ENCODE data around the gene ZNF724.

Gene ZNF724

DNA sequence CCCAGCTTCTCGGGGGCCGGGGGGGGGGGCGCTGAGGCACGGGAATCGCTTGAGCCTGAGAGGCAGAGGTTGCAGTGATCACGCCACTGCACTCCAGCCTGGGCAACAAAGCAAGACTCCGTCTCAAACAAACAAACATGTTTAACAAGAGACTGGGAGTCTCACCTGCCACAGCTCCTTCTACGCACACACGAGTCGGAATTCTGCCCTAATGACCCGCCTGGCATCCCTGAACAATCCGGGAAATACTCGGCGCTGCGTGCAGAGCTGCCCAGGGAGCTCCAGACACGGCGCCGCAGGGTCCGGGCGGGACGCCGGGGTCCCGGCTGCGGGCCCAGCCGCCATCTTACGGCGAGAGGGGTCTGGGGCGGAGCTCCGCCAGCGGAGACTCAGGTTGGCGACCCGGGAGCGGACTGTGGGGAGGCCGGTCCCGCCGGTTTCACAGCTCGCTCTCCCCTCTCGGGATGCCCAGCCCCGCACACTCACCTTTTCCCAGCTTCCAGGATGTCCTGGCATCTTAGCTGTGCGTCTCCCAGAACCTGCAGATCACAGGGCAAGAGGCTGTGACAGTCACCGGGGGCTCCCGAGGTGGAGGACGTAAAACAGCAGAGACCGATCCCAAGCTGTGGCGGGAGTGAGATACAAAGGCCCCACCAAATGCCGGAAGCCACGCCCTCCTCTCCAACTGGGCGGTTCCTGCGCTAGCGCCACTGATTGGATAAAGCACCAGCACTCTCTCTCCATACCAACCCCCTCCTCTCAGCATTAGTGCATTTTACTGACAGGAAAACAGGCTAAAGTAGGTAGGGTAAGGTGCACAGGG is 23.6 kb upstream of the ZNF724 start:
- peak overlapping the region; percentile 49 for H3K27ac ChIP-seq (ENCODE audit: poor library complexity, severe bottlenecking)
- H3K36me3 ChIP-seq (ENCODE audit: low read depth), result peaks cover 28% of the 10 kb centered on the region
- no peaks in the 10 kb centered on the region for H3K9me3 ChIP-seq (ENCODE audit: severe bottlenecking)
- DNase-seq (ENCODE audit: low spot score) (peak; percentile 84), ATAC-seq (ENCODE audit: low read depth) (peak; percentile 99)
- no peaks in the 10 kb centered on the region for H3K27me3 ChIP-seq (ENCODE audit: insufficient read depth, poor library complexity, severe bottlenecking)
- TF ChIP-seq, protein P1, sequence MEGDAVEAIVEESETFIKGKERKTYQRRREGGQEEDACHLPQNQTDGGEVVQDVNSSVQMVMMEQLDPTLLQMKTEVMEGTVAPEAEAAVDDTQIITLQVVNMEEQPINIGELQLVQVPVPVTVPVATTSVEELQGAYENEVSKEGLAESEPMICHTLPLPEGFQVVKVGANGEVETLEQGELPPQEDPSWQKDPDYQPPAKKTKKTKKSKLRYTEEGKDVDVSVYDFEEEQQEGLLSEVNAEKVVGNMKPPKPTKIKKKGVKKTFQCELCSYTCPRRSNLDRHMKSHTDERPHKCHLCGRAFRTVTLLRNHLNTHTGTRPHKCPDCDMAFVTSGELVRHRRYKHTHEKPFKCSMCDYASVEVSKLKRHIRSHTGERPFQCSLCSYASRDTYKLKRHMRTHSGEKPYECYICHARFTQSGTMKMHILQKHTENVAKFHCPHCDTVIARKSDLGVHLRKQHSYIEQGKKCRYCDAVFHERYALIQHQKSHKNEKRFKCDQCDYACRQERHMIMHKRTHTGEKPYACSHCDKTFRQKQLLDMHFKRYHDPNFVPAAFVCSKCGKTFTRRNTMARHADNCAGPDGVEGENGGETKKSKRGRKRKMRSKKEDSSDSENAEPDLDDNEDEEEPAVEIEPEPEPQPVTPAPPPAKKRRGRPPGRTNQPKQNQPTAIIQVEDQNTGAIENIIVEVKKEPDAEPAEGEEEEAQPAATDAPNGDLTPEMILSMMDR (IDR thresholded peaks at IDR 0.05; ENCODE audit: poor library complexity, severe bottlenecking), result peak; percentile 29
- peak overlapping the region; percentile 55 for H3K4me3 ChIP-seq (ENCODE audit: severe bottlenecking)
- peaks cover 3% of the 10 kb centered on the region for H3K4me1 ChIP-seq (ENCODE audit: insufficient read depth, poor library complexity, severe bottlenecking)

DNA sequence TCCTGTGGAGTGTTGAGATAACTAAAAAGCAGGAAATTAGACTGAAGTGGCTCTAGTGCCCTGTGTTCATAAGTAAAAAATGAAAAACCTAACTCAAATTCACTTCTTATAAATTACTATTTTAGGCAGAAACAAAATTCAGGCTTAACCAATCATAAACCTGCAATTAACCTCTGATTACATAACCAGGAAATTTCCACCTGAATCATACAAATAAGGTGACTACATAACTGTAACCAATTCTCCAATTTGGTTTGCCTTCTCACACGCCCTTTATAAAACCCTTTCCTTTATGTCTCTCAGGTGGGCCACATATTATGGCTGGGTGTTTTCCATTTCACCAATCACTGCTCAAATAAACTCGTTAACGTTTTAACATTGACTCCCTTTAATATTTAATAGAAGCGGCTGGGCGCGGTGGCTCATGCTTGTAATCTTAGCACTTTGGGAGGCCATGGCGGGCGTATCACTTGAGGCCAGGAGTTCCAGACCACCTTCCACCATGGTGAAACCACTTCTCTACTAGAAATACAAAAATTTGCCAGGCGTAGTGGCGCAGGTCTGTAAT is 22.9 kb upstream of the ZNF724 start:
- Histone ChIP-seq H3K27ac (ENCODE audit: poor library complexity, severe bottlenecking) (peak overlapping the region; percentile 49), H3K27me3 (ENCODE audit: insufficient read depth, poor library complexity, severe bottlenecking) (no peaks in the 10 kb centered on the region), H3K4me1 (ENCODE audit: insufficient read depth, poor library complexity, severe bottlenecking) (no peaks in the 10 kb centered on the region), H3K4me3 (ENCODE audit: severe bottlenecking) (peak overlapping the region; percentile 55), H3K9me3 (ENCODE audit: severe bottlenecking) (no peaks in the 10 kb centered on the region), H3K36me3 (ENCODE audit: low read depth) (peaks cover 34% of the 10 kb centered on the region)
- DNase-seq (ENCODE audit: low spot score) (no peak), ATAC-seq (ENCODE audit: low read depth) (no peak)
- TF ChIP-seq, protein P1 (IDR thresholded peaks at IDR 0.05; ENCODE audit: poor library complexity, severe bottlenecking), result no peak

DNA sequence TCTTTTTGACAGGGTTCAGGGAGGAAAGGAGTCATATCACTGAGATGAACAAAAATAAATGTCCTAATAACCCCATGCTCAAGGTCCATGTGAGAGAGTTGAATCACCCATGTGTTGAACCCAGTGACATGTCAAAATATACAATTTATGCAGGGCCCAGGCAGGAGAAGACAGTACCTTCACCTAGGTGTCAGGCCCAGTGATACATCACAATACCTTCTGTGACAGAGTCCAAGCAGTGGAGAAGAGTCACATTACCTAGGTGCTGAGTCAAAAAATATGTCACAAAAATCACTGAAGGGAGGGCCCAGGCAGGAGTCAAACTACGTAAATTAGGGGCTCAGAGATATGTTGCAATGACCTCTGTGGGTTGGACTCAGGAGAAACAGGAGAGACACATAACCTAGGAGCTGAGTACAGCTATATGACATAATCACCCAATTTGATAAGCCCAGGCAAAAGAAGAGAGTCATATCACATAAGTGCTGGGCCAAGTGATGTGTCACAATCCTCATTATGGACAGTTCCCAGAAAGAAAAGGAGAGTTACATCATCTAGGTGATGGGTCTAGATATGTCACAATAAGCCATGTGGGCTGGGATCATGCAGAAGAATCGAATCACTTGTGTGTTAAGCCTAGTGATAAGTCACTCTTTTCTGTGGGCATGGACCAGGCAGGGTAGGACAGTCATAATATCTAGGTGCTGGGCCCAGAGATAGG is 13.8 kb upstream of the ZNF724 start:
- TF ChIP-seq, protein P1 (IDR thresholded peaks at IDR 0.05; ENCODE audit: poor library complexity, severe bottlenecking), result no peak
- no peaks in the 10 kb centered on the region for H3K9me3 ChIP-seq (ENCODE audit: severe bottlenecking)
- peaks cover 45% of the 10 kb centered on the region for H3K36me3 ChIP-seq (ENCODE audit: low read depth)
- no peaks in the 10 kb centered on the region for H3K27me3 ChIP-seq (ENCODE audit: insufficient read depth, poor library complexity, severe bottlenecking)
- ATAC-seq (ENCODE audit: low read depth), result no peak
- DNase-seq (ENCODE audit: low spot score), result no peak
- H3K27ac ChIP-seq (ENCODE audit: poor library complexity, severe bottlenecking), result no peak overlapping the region
- no peaks in the 10 kb centered on the region for H3K4me1 ChIP-seq (ENCODE audit: insufficient read depth, poor library complexity, severe bottlenecking)
- H3K4me3 ChIP-seq (ENCODE audit: severe bottlenecking), result no peak overlapping the region

DNA sequence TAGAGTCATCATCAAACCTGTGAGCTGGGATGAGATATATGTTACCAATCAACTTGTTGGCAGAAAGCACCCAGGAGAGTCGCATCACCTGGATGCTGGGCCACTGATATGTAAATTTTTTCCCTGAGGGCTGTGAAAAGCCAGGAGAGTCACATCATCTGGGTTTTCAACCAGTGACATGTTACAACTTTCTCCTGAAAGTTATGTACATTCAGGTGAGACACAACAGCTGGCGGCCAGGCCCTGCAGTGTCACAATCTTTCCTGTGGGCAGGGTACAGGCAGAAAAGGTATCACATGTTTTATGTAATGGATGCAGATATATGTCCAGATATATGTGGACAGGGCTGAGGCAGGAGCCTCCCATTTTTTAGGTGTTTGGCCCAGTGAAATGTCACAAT is 13.2 kb upstream of the ZNF724 start:
- no peak for DNase-seq (ENCODE audit: low spot score)

More for the DNA sequence above, 13.2 kb upstream of the ZNF724 start:
- H3K27ac ChIP-seq (ENCODE audit: poor library complexity, severe bottlenecking), result no peak overlapping the region
- H3K9me3 ChIP-seq (ENCODE audit: severe bottlenecking), result no peaks in the 10 kb centered on the region
- no peaks in the 10 kb centered on the region for H3K4me1 ChIP-seq (ENCODE audit: insufficient read depth, poor library complexity, severe bottlenecking)
- no peak overlapping the region for H3K4me3 ChIP-seq (ENCODE audit: severe bottlenecking)
- no peaks in the 10 kb centered on the region for H3K27me3 ChIP-seq (ENCODE audit: insufficient read depth, poor library complexity, severe bottlenecking)
- no peak for ATAC-seq (ENCODE audit: low read depth)
- H3K36me3 ChIP-seq (ENCODE audit: low read depth), result peaks cover 39% of the 10 kb centered on the region
- TF ChIP-seq, protein P1 (IDR thresholded peaks at IDR 0.05; ENCODE audit: poor library complexity, severe bottlenecking), result no peak
